PC-3 (cell line): ENCODE results near the gene PIK3R5.

Source experiments
- EZH2 ChIP-seq: fragments of 300-600 bp; sonication (generic); IDR thresholded peaks from one replicate; pipeline ENCODE4 v1.6.1; 2017; ENCODE audit warnings: antibody characterized with exemption, mild to moderate bottlenecking, low read length; ENCODE audit not compliant: unreplicated experiment
- EZH2phosphoT487 ChIP-seq: fragments of 300-600 bp; sonication (generic); IDR thresholded peaks from 2 replicates; pipeline ENCODE4 v1.6.1; 2018; ENCODE audit warnings: mild to moderate bottlenecking, antibody characterized with exemption, low read length, borderline replicate concordance
- TF ChIP-seq, protein P1 (sequence below): fragments of 300-600 bp; sonication (generic); conservative IDR thresholded peaks from 2 replicates; pipeline ENCODE4 v1.5.1; 2017; ENCODE audit warnings: antibody characterized with exemption, low read depth, mild to moderate bottlenecking, low read length

DNA sequence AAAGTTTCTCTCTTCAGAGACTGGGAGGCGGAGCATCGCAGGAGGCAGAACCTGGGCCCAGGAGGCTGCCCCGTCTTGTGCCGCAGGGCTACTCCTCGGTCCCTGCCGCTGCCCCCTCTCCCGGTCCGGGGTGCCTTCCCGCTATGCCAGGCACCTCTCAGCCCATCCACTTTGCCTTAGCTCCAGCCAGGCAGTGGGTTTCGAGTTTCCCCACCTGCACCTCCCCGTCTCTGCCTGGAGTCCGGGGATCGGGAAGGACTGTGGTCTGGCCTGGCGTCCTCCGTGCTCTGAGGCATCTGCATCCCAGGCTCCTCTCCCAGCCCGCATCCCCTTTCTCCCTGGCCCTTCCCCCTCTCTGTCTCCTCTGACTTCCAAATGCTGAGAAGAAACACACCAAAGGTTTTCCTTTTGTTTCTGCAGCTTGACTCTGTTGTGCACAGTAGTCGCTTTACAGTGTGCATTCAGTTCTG lies 71.3 kb downstream of the PIK3R5 start:
- TF ChIP-seq, protein P1, sequence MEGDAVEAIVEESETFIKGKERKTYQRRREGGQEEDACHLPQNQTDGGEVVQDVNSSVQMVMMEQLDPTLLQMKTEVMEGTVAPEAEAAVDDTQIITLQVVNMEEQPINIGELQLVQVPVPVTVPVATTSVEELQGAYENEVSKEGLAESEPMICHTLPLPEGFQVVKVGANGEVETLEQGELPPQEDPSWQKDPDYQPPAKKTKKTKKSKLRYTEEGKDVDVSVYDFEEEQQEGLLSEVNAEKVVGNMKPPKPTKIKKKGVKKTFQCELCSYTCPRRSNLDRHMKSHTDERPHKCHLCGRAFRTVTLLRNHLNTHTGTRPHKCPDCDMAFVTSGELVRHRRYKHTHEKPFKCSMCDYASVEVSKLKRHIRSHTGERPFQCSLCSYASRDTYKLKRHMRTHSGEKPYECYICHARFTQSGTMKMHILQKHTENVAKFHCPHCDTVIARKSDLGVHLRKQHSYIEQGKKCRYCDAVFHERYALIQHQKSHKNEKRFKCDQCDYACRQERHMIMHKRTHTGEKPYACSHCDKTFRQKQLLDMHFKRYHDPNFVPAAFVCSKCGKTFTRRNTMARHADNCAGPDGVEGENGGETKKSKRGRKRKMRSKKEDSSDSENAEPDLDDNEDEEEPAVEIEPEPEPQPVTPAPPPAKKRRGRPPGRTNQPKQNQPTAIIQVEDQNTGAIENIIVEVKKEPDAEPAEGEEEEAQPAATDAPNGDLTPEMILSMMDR = no peak
- TF ChIP-seq EZH2 = no peak
- no peak for TF ChIP-seq EZH2phosphoT487
